Ectodermal cell (in vitro differentiated cells): ENCODE results near the gene PDE4A.
"Not testable (repeated sequence)": the region's sequence is repeated elsewhere in the genome, so short reads cannot be mapped to it uniquely, and the experiment has no call there.

Experiments
- H3K27ac ChIP-seq: 2 replicates; pipeline ENCODE4 v1.7.0; 2013; ENCODE audit warnings: mild to moderate bottlenecking, low read depth, low read length; ENCODE audit not compliant: insufficient read depth, poor library complexity, severe bottlenecking
- H3K27me3 ChIP-seq: 2 replicates; pipeline ENCODE4 v1.7.0; 2013; ENCODE audit warnings: mild to moderate bottlenecking, low read length; ENCODE audit not compliant: insufficient read depth, control insufficient read depth, poor library complexity, severe bottlenecking
- H3K36me3 ChIP-seq: one replicate; pipeline ENCODE4 v1.7.0; 2013; ENCODE audit warnings: low read length; ENCODE audit not compliant: control insufficient read depth, insufficient read depth
- H3K4me1 ChIP-seq: one replicate; pipeline ENCODE4 v1.7.0; 2013; ENCODE audit warnings: low read length; ENCODE audit not compliant: control insufficient read depth, insufficient read depth
- H3K4me3 ChIP-seq: 2 replicates; pipeline ENCODE4 v1.7.0; 2013; ENCODE audit warnings: low read depth, low read length, control low read depth; ENCODE audit not compliant: insufficient read depth
- H3K9me3 ChIP-seq: 2 replicates; pipeline ENCODE4 v1.7.0; 2013; ENCODE audit warnings: mild to moderate bottlenecking, low read length, moderate library complexity; ENCODE audit not compliant: control insufficient read depth
- WGBS, 2 experiments: methylation state at CpG; one replicate each; pipeline ENCODE4 v1.1.7; 2013; ENCODE audit warnings: missing lambda C conversion rate in 2 of 2; 5-methylcytosine and 5-hydroxymethylcytosine counted together

Gene PDE4A

GRCh38 chr19:10389863-10390262 is 30.5 kb upstream of the PDE4A start:
- peaks cover 13% of the 10 kb centered on the region for H3K36me3 ChIP-seq
- no peaks in the 10 kb centered on the region for H3K27me3 ChIP-seq
- no peaks in the 10 kb centered on the region for H3K9me3 ChIP-seq
- H3K4me1 ChIP-seq = no peaks in the 10 kb centered on the region
- H3K27ac ChIP-seq = no peak overlapping the region
- H3K4me3 ChIP-seq = no peak overlapping the region
- WGBS, 2 experiments = 79% methylated on average over 12 of the region's 12 CpGs

- 75 to 77% methylated on average over 9 of the region's 9 CpGs for WGBS, 2 experiments
- H3K27me3 ChIP-seq = no peaks in the 10 kb centered on the region
- no peaks in the 10 kb centered on the region for H3K9me3 ChIP-seq
- no peak overlapping the region for H3K27ac ChIP-seq
- no peak overlapping the region for H3K4me3 ChIP-seq
- no peaks in the 10 kb centered on the region for H3K4me1 ChIP-seq
- H3K36me3 ChIP-seq = peaks cover 18% of the 10 kb centered on the region
Measured at GRCh38 chr19:10390652-10391286, 29.6 kb upstream of the PDE4A start.

- no peak overlapping the region for H3K27ac ChIP-seq
- 92 to 94% methylated on average over 5 to 6 of the region's 6 CpGs for WGBS, 2 experiments
- no peaks in the 10 kb centered on the region for H3K4me1 ChIP-seq
- H3K9me3 ChIP-seq = no peaks in the 10 kb centered on the region
- no peak overlapping the region for H3K4me3 ChIP-seq
- peaks cover 18% of the 10 kb centered on the region for H3K36me3 ChIP-seq
- H3K27me3 ChIP-seq = no peaks in the 10 kb centered on the region
Measured at GRCh38 chr19:10392120-10392519, 28.2 kb upstream of the PDE4A start.

- Histone ChIP-seq H3K36me3 (peaks cover 18% of the 10 kb centered on the region), H3K27me3 (no peaks in the 10 kb centered on the region), H3K9me3 (no peaks in the 10 kb centered on the region), H3K4me1 (no peaks in the 10 kb centered on the region), H3K4me3 (no peak overlapping the region), H3K27ac (no peak overlapping the region)
- 96 to 97% methylated on average over 24 of the region's 24 CpGs for WGBS, 2 experiments
Measured at GRCh38 chr19:10393137-10393536, 27.2 kb upstream of the PDE4A start.

GRCh38 chr19:10395003-10395402 is 25.3 kb upstream of the PDE4A start:
- Histone ChIP-seq H3K9me3 (no peaks in the 10 kb centered on the region), H3K36me3 (peaks cover 18% of the 10 kb centered on the region), H3K27me3 (no peaks in the 10 kb centered on the region), H3K4me3 (no peak overlapping the region), H3K27ac (no peak overlapping the region), H3K4me1 (no peaks in the 10 kb centered on the region)
- 95 to 96% methylated on average over 12 of the region's 12 CpGs for whole genome bisulfite sequencing, 2 experiments

- Histone ChIP-seq H3K4me3 (no peak overlapping the region), H3K36me3 (peaks cover 18% of the 10 kb centered on the region), H3K27ac (no peak overlapping the region), H3K4me1 (no peaks in the 10 kb centered on the region), H3K9me3 (no peaks in the 10 kb centered on the region), H3K27me3 (no peaks in the 10 kb centered on the region)
- WGBS, 2 experiments = 96 to 97% methylated on average over 22 to 25 of the region's 26 CpGs
Measured at GRCh38 chr19:10395436-10395835, 24.9 kb upstream of the PDE4A start.

- Histone ChIP-seq H3K4me1 (no peaks in the 10 kb centered on the region), H3K4me3 (no peak overlapping the region), H3K36me3 (peaks cover 18% of the 10 kb centered on the region), H3K27me3 (no peaks in the 10 kb centered on the region), H3K9me3 (no peaks in the 10 kb centered on the region), H3K27ac (no peak overlapping the region)
- 95% methylated on average over 24 of the region's 24 CpGs for WGBS, 2 experiments
Measured at GRCh38 chr19:10395917-10396316, 24.4 kb upstream of the PDE4A start.

GRCh38 chr19:10398819-10399218 is 21.5 kb upstream of the PDE4A start:
- Histone ChIP-seq H3K4me3 (no peak overlapping the region), H3K27me3 (no peaks in the 10 kb centered on the region), H3K36me3 (peaks cover 8% of the 10 kb centered on the region), H3K27ac (no peak overlapping the region), H3K9me3 (no peaks in the 10 kb centered on the region), H3K4me1 (peaks cover 5% of the 10 kb centered on the region)
- WGBS, 2 experiments = 93 to 95% methylated on average over 9 of the region's 9 CpGs

- not testable (repeated sequence) for H3K27me3 ChIP-seq, H3K36me3 ChIP-seq, H3K4me1 ChIP-seq, H3K9me3 ChIP-seq, H3K4me3 ChIP-seq, H3K27ac ChIP-seq
- WGBS, 2 experiments = 96% methylated on average over 8 of the region's 8 CpGs
Measured at GRCh38 chr19:10399340-10399739, 21.0 kb upstream of the PDE4A start.

- peaks cover 7% of the 10 kb centered on the region for H3K27me3 ChIP-seq
- WGBS, 2 experiments = 90 to 95% methylated on average over 8 of the region's 8 CpGs
- H3K4me1 ChIP-seq = peaks cover 5% of the 10 kb centered on the region
- H3K27ac ChIP-seq = no peak overlapping the region
- no peak overlapping the region for H3K4me3 ChIP-seq
- peaks cover 5% of the 10 kb centered on the region for H3K36me3 ChIP-seq
- no peaks in the 10 kb centered on the region for H3K9me3 ChIP-seq
Measured at GRCh38 chr19:10399878-10400277, 20.5 kb upstream of the PDE4A start.
